H1 (cell line): ENCODE measurements around the gene NR4A1.

ENCODE experiments used
- CBX5 ChIP-seq: fragments of 300-800, 300-1000 bp; sonication (generic); IDR thresholded peaks from 2 replicates; pipeline ENCODE4 v1.7.1; 2016; ENCODE audit warnings: antibody characterized with exemption, low read length, low read depth
- CREB1 ChIP-seq: IDR thresholded peaks from 2 replicates; pipeline ENCODE4 v1.6.1; 2012; ENCODE audit warnings: inconsistent platforms
- FOSL1 ChIP-seq: IDR thresholded peaks from 2 replicates; pipeline ENCODE4 v1.6.1; 2011; ENCODE audit warnings: mild to moderate bottlenecking, low read depth, low read length, moderate library complexity; ENCODE audit not compliant: insufficient read depth
- POLR2AphosphoS5 ChIP-seq: IDR thresholded peaks from 2 replicates; pipeline ENCODE4 v1.6.1; 2011; ENCODE audit warnings: low read depth, low read length
- RFX5 ChIP-seq: IDR thresholded peaks from 2 replicates; pipeline ENCODE4 v1.6.1; 2011; ENCODE audit warnings: low read depth, low read length, improper control_type of control experiment, borderline replicate concordance
- YY1 ChIP-seq: IDR thresholded peaks from 2 replicates; pipeline ENCODE4 v1.6.1; 2011; ENCODE audit warnings: low read depth, mild to moderate bottlenecking, low read length
- TF ChIP-seq, protein P1 (sequence below), 3 experiments: IDR thresholded peaks; 1 replicate in 2 of 3; 2 replicates in 1 of 3; pipeline versions ENCODE4 v1.5.1 to v1.6.1; 2011; ENCODE audit warnings: low read length in 3 of 3, mild to moderate bottlenecking in 3 of 3, inconsistent platforms in 2 of 3, low read depth in 1 of 3, moderate library complexity in 1 of 3; ENCODE audit not compliant: insufficient read depth in 1 of 3; ENCODE audit errors: control extremely low read depth in 1 of 3
- TF ChIP-seq, protein P2 (sequence below): IDR thresholded peaks from 2 replicates; pipeline ENCODE4 v1.6.1; 2012; ENCODE audit warnings: inconsistent platforms
- TF ChIP-seq, protein P3 (sequence below): IDR thresholded peaks from 2 replicates; pipeline ENCODE4 v1.6.1; 2011; ENCODE audit warnings: low read depth, mild to moderate bottlenecking, low read length; ENCODE audit not compliant: insufficient read depth
- TF ChIP-seq, protein P4 (sequence below): IDR thresholded peaks from 2 replicates; pipeline ENCODE4 v1.6.1; 2012; ENCODE audit warnings: low read length, inconsistent platforms
- TF ChIP-seq, protein P5 (sequence below): IDR thresholded peaks from 2 replicates; pipeline ENCODE4 v1.6.1; 2011; ENCODE audit warnings: low read length, improper control_type of control experiment

DNA sequence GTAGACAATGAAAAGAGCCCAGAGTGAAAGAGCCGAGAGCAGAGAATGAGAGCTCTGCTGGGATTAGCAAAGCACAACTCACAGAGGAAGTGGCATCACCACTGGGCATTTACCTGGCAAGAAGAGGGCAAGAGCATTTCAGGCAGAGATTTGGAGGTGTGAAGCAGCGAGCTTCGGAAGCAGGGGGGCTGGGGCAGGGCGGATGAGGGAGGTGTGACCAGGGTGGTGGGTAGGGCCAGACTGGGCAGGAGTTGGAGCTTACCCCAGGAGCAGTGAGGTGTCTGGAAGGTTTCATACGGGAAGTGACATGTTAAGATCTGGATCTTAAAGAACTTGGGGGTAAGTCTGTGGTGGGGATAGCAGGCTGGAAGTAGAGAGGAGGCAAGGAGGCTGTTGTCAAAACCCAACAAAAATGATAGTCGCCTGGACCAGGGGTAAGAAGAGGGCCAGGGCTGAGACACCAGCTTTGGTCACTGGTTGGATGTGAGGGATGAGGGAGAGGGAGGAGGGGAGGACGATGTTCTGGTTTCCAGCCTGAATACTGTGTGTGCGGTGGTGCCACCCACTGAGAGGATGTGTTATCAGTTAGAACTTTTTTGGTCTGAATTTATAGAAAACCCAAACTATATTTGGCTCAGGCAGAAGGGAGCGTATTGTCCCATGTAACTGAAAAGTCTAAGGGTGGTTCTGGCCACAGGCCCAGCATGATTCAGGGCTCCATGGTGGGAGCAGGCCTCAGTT is 33.4 kb downstream of the NR4A1 start:
- TF ChIP-seq YY1 (no peak), RFX5 (no peak), POLR2AphosphoS5 (no peak), CREB1 (no peak), CBX5 (no peak), FOSL1 (no peak)
- TF ChIP-seq, protein P1, sequence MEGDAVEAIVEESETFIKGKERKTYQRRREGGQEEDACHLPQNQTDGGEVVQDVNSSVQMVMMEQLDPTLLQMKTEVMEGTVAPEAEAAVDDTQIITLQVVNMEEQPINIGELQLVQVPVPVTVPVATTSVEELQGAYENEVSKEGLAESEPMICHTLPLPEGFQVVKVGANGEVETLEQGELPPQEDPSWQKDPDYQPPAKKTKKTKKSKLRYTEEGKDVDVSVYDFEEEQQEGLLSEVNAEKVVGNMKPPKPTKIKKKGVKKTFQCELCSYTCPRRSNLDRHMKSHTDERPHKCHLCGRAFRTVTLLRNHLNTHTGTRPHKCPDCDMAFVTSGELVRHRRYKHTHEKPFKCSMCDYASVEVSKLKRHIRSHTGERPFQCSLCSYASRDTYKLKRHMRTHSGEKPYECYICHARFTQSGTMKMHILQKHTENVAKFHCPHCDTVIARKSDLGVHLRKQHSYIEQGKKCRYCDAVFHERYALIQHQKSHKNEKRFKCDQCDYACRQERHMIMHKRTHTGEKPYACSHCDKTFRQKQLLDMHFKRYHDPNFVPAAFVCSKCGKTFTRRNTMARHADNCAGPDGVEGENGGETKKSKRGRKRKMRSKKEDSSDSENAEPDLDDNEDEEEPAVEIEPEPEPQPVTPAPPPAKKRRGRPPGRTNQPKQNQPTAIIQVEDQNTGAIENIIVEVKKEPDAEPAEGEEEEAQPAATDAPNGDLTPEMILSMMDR (IDR thresholded peaks at IDR 0.05; ENCODE audit: control extremely low read depth in 1 of 3, insufficient read depth in 1 of 3, low read depth in 1 of 3, low read length in 3 of 3) = no peak
- TF ChIP-seq, protein P2, sequence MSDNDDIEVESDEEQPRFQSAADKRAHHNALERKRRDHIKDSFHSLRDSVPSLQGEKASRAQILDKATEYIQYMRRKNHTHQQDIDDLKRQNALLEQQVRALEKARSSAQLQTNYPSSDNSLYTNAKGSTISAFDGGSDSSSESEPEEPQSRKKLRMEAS = no peak
- TF ChIP-seq, protein P3, sequence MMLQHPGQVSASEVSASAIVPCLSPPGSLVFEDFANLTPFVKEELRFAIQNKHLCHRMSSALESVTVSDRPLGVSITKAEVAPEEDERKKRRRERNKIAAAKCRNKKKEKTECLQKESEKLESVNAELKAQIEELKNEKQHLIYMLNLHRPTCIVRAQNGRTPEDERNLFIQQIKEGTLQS = no peak
- TF ChIP-seq, protein P4, sequence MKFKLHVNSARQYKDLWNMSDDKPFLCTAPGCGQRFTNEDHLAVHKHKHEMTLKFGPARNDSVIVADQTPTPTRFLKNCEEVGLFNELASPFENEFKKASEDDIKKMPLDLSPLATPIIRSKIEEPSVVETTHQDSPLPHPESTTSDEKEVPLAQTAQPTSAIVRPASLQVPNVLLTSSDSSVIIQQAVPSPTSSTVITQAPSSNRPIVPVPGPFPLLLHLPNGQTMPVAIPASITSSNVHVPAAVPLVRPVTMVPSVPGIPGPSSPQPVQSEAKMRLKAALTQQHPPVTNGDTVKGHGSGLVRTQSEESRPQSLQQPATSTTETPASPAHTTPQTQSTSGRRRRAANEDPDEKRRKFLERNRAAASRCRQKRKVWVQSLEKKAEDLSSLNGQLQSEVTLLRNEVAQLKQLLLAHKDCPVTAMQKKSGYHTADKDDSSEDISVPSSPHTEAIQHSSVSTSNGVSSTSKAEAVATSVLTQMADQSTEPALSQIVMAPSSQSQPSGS = no peak
- TF ChIP-seq, protein P5, sequence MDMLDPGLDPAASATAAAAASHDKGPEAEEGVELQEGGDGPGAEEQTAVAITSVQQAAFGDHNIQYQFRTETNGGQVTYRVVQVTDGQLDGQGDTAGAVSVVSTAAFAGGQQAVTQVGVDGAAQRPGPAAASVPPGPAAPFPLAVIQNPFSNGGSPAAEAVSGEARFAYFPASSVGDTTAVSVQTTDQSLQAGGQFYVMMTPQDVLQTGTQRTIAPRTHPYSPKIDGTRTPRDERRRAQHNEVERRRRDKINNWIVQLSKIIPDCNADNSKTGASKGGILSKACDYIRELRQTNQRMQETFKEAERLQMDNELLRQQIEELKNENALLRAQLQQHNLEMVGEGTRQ = no peak
